T-cell (primary cell): ENCODE measurements around the gene IL1RAP. TPM values are rescaled to one million over a fixed set of nuclear protein-coding genes. Genes with fewer than 3 reads are reported as not detected.

Experiments
- ATAC-seq, 4 experiments: fragments of 200-7000 bp in 3 of 4; fragments of 150-1000 bp in 1 of 4; cut with Tn5 transposase; replicated peaks in 1 of 4; 1 replicate in 3 of 4; 2 replicates in 1 of 4; pipeline ENCODE4 v1.10.0; 2021; ENCODE audit warnings: moderate library complexity in 3 of 4, mild to moderate bottlenecking in 2 of 4, moderate number of reproducible peaks in 1 of 4
- CTCF ChIA-PET, 2 donors: fragments of 300-600 bp; sonication (Branson Sonifier 250); formaldehyde crosslinking; loops; one replicate each; lab custom pipeline; 2022; ENCODE audit warnings: antibody characterized with exemption in 2 of 2; lab: Charles Lee
- POLR2A ChIA-PET, 2 donors: fragments of 300-600 bp; sonication (Branson Sonifier 250); formaldehyde crosslinking; loops; one replicate each; lab custom pipeline; 2022; ENCODE audit warnings: antibody characterized with exemption in 2 of 2; lab: Charles Lee
- DNase-seq, 35 experiments: peaks; one replicate each; pipeline versions ENCODE4 v3.0.0 to v3.0.0-alpha.2; 2013 to 2023
- H3K27ac ChIP-seq: one replicate; pipeline ENCODE4 v1.5.1; 2013; ENCODE audit warnings: low read length
- H3K27me3 ChIP-seq, 2 experiments: replicated peaks in 1 of 2; 1 replicate in 1 of 2; 2 replicates in 1 of 2; pipeline versions ENCODE4 v1.6.1 to v1.7.0; 2013; ENCODE audit warnings: low read length in 1 of 2, mixed read lengths in 1 of 2; ENCODE audit not compliant: control insufficient read depth in 2 of 2, insufficient read depth in 2 of 2; ENCODE audit errors: extremely low read depth in 1 of 2
- H3K36me3 ChIP-seq, 2 donors: 1 replicate in 1 of 2; 2 replicates in 1 of 2; pipeline versions ENCODE4 v1.6.1 to v1.7.0; 2013; ENCODE audit warnings: low read length in 1 of 2; ENCODE audit not compliant: control insufficient read depth in 2 of 2, insufficient read depth in 1 of 2; ENCODE audit errors: extremely low read depth in 1 of 2
- H3K4me1 ChIP-seq, 2 experiments: 1 replicate in 1 of 2; 2 replicates in 1 of 2; pipeline versions ENCODE4 v1.6.1 to v1.7.0; 2013; ENCODE audit warnings: low read length in 2 of 2, mixed read lengths in 1 of 2; ENCODE audit not compliant: insufficient read depth in 2 of 2, control insufficient read depth in 1 of 2; ENCODE audit errors: extremely low read depth in 1 of 2
- H3K4me3 ChIP-seq, 2 donors: 1 replicate in 1 of 2; 2 replicates in 1 of 2; pipeline versions ENCODE4 v1.5.1 to v1.7.0; 2013; ENCODE audit warnings: mild to moderate bottlenecking in 2 of 2, low read length in 1 of 2, moderate library complexity in 1 of 2; ENCODE audit not compliant: control insufficient read depth in 1 of 2; ENCODE audit errors: extremely low read depth in 1 of 2
- H3K9me3 ChIP-seq: 2 replicates; pipeline ENCODE4 v1.7.0; 2013
- H3K27ac Mint-ChIP-seq, 2 donors: one replicate each; pipeline ENCODE4 v1.8.0; 2020 to 2021; ENCODE audit warnings: mild to moderate bottlenecking in 2 of 2, mixed read lengths in 2 of 2
- H3K27me3 Mint-ChIP-seq, 2 donors: one replicate each; pipeline ENCODE4 v1.8.0; 2021 to 2022; ENCODE audit warnings: mixed read lengths in 2 of 2
- H3K36me3 Mint-ChIP-seq: one replicate; pipeline ENCODE4 v1.8.0; 2021; ENCODE audit warnings: mixed read lengths
- H3K4me1 Mint-ChIP-seq, 3 donors: one replicate each; pipeline ENCODE4 v1.8.0; 2020 to 2022; ENCODE audit warnings: mixed read lengths in 3 of 3, mild to moderate bottlenecking in 1 of 3
- H3K4me3 Mint-ChIP-seq, 3 donors: one replicate each; pipeline ENCODE4 v1.8.0; 2020 to 2022; ENCODE audit warnings: mild to moderate bottlenecking in 3 of 3, mixed read lengths in 3 of 3, moderate library complexity in 3 of 3
- H3K9me3 Mint-ChIP-seq, 3 donors: one replicate each; pipeline ENCODE4 v1.8.0; 2020 to 2022; ENCODE audit warnings: mixed read lengths in 3 of 3
- WGBS: methylation state at CpG from one replicate; pipeline ENCODE4 v1.1.5; 2013; ENCODE audit warnings: missing lambda C conversion rate; ENCODE audit not compliant: insufficient coverage; 5-methylcytosine and 5-hydroxymethylcytosine counted together
- total RNA-seq, 35 experiments: library from RNA in 6 of 35; stranded (reverse) in 6 of 35; fragments of 120-200 nt in 1 of 35; gene quantifications; one replicate each; pipeline versions ENCODE4 v1.2.1 to v1.2.4 and lab custom pipeline; 2013 to 2026

The IL1RAP gene
- total RNA-seq, 5 donors from 2014 or later (not counting 1 experiment from before 2014, with no cell fraction given): 8.6 to 14.5 (median 9.9) TPM

DNA sequence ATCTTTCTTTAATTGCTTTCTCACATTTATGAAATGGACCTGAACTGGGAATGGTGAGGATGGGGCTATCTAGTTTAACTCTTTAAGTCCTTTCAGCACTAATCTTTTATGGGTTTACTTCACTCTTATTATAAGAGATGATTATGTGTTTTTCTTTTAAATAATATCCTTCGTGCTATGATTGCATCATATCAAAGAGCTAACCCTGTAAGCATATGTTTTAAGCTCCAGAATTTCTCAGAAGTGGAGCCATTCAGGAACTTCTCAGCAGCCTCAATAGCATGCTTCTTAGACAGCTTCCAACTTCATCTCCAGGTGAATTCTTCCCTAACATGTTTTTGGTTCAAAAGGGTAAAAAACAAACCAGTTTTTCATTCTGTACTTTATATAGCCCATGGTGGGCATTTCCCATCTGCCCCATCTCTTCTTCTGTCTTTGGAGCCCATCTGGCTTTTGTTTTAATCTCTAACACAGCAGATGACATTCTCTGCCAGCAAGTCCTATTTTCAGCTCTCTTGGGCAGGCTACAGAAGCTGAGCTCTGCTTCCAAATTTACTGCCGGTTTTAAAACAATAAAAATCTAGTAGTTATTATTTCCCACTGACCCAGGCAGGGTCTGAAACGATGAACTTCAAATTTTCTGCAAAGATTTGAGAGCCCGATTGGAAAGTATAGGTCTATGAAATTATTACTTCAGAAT, 26.8 kb upstream of the IL1RAP start:
- Histone ChIP-seq H3K27ac (no peak overlapping the region), H3K36me3 (no peaks in the 10 kb centered on the region), H3K9me3 (no peaks in the 10 kb centered on the region), H3K4me1 (no peaks in the 10 kb centered on the region), H3K4me3 (no peak overlapping the region), H3K27me3 (peaks cover 7 to 8% of the 10 kb centered on the region in 2 experiments)
- H3K4me3 Mint-ChIP-seq: no peak overlapping the region
- no peaks in the 10 kb centered on the region for H3K9me3 Mint-ChIP-seq
- no peak for DNase-seq
- POLR2A ChIA-PET: no interaction called here
- H3K27me3 Mint-ChIP-seq: peaks cover 20 to 36% of the 10 kb centered on the region in 2 donors
- no peaks in the 10 kb centered on the region for H3K36me3 Mint-ChIP-seq
- no peak overlapping the region for H3K27ac Mint-ChIP-seq
- no CpG with 5 or more reads among the region's 4 CpGs for WGBS
- H3K4me1 Mint-ChIP-seq: peaks cover 0 to 5% (median 4%) of the 10 kb centered on the region in 3 donors
- CTCF ChIA-PET: no interaction called here
- no peak for ATAC-seq

DNA sequence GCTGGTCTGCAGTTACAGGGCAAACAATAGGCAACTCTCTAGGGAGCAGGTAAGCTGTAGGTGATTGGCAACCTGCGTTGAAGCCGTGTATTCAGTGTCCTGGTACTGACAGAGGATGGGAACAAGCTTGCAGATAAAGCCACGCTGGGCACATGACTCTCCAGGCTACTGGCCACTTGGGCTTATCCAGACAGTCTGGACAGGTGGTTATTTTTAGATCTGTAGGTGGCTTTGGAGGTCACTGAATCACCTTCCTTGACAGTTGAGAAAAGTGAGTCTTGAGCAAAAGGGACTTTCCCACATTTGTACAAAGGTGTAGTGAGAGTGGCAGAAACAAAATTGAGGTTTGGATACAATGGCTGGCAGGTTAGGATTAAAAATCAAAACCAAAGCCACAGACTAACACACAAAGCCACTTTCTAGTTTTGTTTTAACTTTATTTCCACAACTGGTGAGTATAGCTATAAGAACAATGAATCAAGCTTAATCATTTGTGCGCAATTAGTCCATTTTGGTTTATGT, 22.3 kb upstream of the IL1RAP start:
- CTCF ChIA-PET: interaction anchor here in 1 of 2 donors (0.7 kb wide), 1 partner anchor 92 kb away, joined by 3 read pairs; no protein-coding TSS in a partner anchor

GRCh38 chr3:190492129-190492528, 21.8 kb upstream of the IL1RAP start:
- Mint-ChIP-seq H3K4me1 (no peaks in the 10 kb centered on the region), H3K9me3 (no peaks in the 10 kb centered on the region), H3K36me3 (no peaks in the 10 kb centered on the region), H3K4me3 (no peak overlapping the region), H3K27ac (no peak overlapping the region), H3K27me3 (peaks cover 38 to 40% of the 10 kb centered on the region in 2 donors)
- H3K27ac ChIP-seq: no peak overlapping the region
- no peaks in the 10 kb centered on the region for H3K4me1 ChIP-seq
- peaks cover 7% of the 10 kb centered on the region in 2 experiments for H3K27me3 ChIP-seq
- CTCF ChIA-PET: no interaction called here
- no peak overlapping the region for H3K4me3 ChIP-seq
- POLR2A ChIA-PET: no interaction called here
- H3K36me3 ChIP-seq: no peaks in the 10 kb centered on the region
- no peaks in the 10 kb centered on the region for H3K9me3 ChIP-seq
- no peak for ATAC-seq
- DNase-seq: no peak

More for the DNA sequence above, 22.3 kb upstream of the IL1RAP start:
- DNase-seq (no peak), ATAC-seq (no peak)
- Mint-ChIP-seq H3K9me3 (no peaks in the 10 kb centered on the region), H3K36me3 (no peaks in the 10 kb centered on the region), H3K27ac (no peak overlapping the region), H3K4me3 (no peak overlapping the region), H3K4me1 (no peaks in the 10 kb centered on the region), H3K27me3 (peaks cover 35 to 40% of the 10 kb centered on the region in 2 donors)
- H3K9me3 ChIP-seq: no peaks in the 10 kb centered on the region
- 58% methylated on average over 3 of the region's 4 CpGs for WGBS
- POLR2A ChIA-PET: no interaction called here
- no peaks in the 10 kb centered on the region for H3K36me3 ChIP-seq
- H3K27ac ChIP-seq: no peak overlapping the region
- no peak overlapping the region for H3K4me3 ChIP-seq
- H3K4me1 ChIP-seq: no peaks in the 10 kb centered on the region
- H3K27me3 ChIP-seq: peaks cover 7 to 8% of the 10 kb centered on the region in 2 experiments

DNA sequence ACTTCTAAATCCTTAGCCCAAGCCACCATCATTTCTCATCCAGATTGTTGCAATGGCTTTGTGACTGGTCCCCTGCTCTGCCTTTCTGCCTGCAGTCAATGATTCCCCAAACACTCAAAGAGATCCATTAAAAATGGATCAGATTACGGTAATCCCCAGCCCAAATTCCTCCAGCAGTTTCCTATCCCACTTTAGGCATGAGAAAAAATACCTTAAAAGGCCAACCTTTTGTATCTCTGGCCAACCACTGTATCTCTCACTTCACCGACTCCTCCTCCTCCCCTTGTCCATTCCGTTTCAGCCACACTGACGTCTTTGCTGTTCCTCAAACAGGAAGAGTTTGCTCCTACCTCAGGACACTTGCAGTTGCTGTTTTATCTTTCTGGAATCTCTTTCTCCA, 20.9 kb upstream of the IL1RAP start:
- Histone ChIP-seq H3K4me3 (no peak overlapping the region), H3K4me1 (no peaks in the 10 kb centered on the region), H3K27me3 (peaks cover 3 to 4% of the 10 kb centered on the region in 2 experiments), H3K27ac (no peak overlapping the region), H3K9me3 (no peaks in the 10 kb centered on the region), H3K36me3 (no peaks in the 10 kb centered on the region)
- H3K27ac Mint-ChIP-seq: no peak overlapping the region
- 81% methylated on average over 4 of the region's 4 CpGs for WGBS
- H3K4me1 Mint-ChIP-seq: no peaks in the 10 kb centered on the region
- no peaks in the 10 kb centered on the region for H3K36me3 Mint-ChIP-seq
- ChIA-PET POLR2A (no interaction called here), CTCF (no interaction called here)
- no peak for ATAC-seq
- H3K9me3 Mint-ChIP-seq: no peaks in the 10 kb centered on the region
- H3K4me3 Mint-ChIP-seq: no peak overlapping the region
- no peak for DNase-seq
- peaks cover 36 to 43% of the 10 kb centered on the region in 2 donors for H3K27me3 Mint-ChIP-seq

DNA sequence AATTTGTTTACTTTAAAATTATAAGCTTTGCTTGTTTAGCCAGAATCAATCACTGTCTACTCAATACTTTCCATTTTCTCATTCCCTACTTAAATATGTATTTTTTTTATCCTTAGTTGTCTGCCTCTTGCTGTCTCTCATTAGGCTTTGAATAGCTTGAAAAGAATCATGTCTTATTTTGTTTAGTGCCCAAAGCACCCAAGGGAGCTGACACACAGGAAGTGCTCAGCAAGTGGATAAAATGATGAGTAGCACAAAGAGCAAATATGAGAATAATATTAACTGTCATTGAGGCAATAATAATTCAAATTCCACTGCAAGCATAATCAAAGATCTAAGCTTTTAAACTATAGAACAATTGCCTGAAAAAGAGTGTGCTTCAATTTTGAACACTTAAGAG, 19.0 kb upstream of the IL1RAP start:
- Mint-ChIP-seq H3K4me1 (no peaks in the 10 kb centered on the region), H3K27me3 (peaks cover 21 to 41% of the 10 kb centered on the region in 2 donors)
- POLR2A ChIA-PET: no interaction called here

GRCh38 chr3:190495354-190495753, 18.5 kb upstream of the IL1RAP start:
- Histone ChIP-seq H3K4me3 (no peak overlapping the region), H3K36me3 (no peaks in the 10 kb centered on the region), H3K27me3 (peaks cover 0 to 3% of the 10 kb centered on the region in 2 experiments), H3K9me3 (no peaks in the 10 kb centered on the region), H3K4me1 (no peaks in the 10 kb centered on the region), H3K27ac (no peak overlapping the region)
- ChIA-PET CTCF (no interaction called here), POLR2A (no interaction called here)
- DNase-seq (no peak), ATAC-seq (no peak)
- Mint-ChIP-seq H3K27ac (no peak overlapping the region), H3K27me3 (peaks cover 21 to 41% of the 10 kb centered on the region in 2 donors), H3K9me3 (no peaks in the 10 kb centered on the region), H3K4me3 (no peak overlapping the region), H3K4me1 (no peaks in the 10 kb centered on the region), H3K36me3 (no peaks in the 10 kb centered on the region)

More for the DNA sequence above, 19.0 kb upstream of the IL1RAP start:
- H3K36me3 Mint-ChIP-seq: no peaks in the 10 kb centered on the region
- Histone ChIP-seq H3K36me3 (no peaks in the 10 kb centered on the region), H3K4me3 (no peak overlapping the region), H3K27ac (no peak overlapping the region), H3K27me3 (peaks cover 0 to 3% of the 10 kb centered on the region in 2 experiments), H3K9me3 (no peaks in the 10 kb centered on the region), H3K4me1 (no peaks in the 10 kb centered on the region)
- no peak overlapping the region for H3K4me3 Mint-ChIP-seq
- H3K9me3 Mint-ChIP-seq: no peaks in the 10 kb centered on the region
- ATAC-seq (no peak), DNase-seq (no peak)
- no peak overlapping the region for H3K27ac Mint-ChIP-seq
- CTCF ChIA-PET: no interaction called here
